HAP-1 (cell line): ENCODE data around the gene PAM16.

Experiments
- DNase-seq, 2 experiments: peaks; one replicate each; pipeline ENCODE4 v3.0.0-alpha.2; 2016 to 2020; ENCODE audit warnings: low spot score in 2 of 2
- H3K27me3 ChIP-seq: fragments of 250-450 bp; sonication (Bioruptor Pico); 2 replicates; pipeline ENCODE4 v1.5.1; 2020; ENCODE audit warnings: low read depth, mild to moderate bottlenecking, moderate library complexity
- H3K36me3 ChIP-seq: fragments of 250-450 bp; sonication (Bioruptor Pico); replicated peaks from 2 replicates; pipeline ENCODE4 v1.5.1; 2020; ENCODE audit warnings: mild to moderate bottlenecking
- H3K4me1 ChIP-seq: fragments of 250-450 bp; sonication (Bioruptor Pico); 2 replicates; pipeline ENCODE4 v1.5.1; 2020; ENCODE audit warnings: mild to moderate bottlenecking
- H3K4me3 ChIP-seq: fragments of 250-450 bp; sonication (Bioruptor Pico); 2 replicates; pipeline ENCODE4 v1.5.1; 2020; ENCODE audit warnings: mild to moderate bottlenecking, moderate library complexity
- H3K9me3 ChIP-seq: fragments of 250-450 bp; sonication (Bioruptor Pico); 2 replicates; pipeline ENCODE4 v1.5.1; 2020; ENCODE audit warnings: mild to moderate bottlenecking, moderate library complexity
- in situ Hi-C: fragments of 300-500 bp; cut with MboI; formaldehyde crosslinking; loops from 3 replicates; pipeline ENCODE4 v1.14.3; 2020; ENCODE audit warnings: low sequenced_read_pairs, inconsistent platforms, mixed read lengths

Gene PAM16

GRCh38 chr16:4323845-4324488 is 27.2 kb downstream of the PAM16 start:
- peak in 1 of 2 experiments; percentile 57 for DNase-seq
- no peaks in the 10 kb centered on the region for H3K9me3 ChIP-seq
- no peaks in the 10 kb centered on the region for H3K36me3 ChIP-seq
- peaks cover 11% of the 10 kb centered on the region for H3K4me1 ChIP-seq
- in situ Hi-C loops, result no loop called here
- H3K27me3 ChIP-seq, result no peaks in the 10 kb centered on the region
- no peak overlapping the region for H3K4me3 ChIP-seq

DNA sequence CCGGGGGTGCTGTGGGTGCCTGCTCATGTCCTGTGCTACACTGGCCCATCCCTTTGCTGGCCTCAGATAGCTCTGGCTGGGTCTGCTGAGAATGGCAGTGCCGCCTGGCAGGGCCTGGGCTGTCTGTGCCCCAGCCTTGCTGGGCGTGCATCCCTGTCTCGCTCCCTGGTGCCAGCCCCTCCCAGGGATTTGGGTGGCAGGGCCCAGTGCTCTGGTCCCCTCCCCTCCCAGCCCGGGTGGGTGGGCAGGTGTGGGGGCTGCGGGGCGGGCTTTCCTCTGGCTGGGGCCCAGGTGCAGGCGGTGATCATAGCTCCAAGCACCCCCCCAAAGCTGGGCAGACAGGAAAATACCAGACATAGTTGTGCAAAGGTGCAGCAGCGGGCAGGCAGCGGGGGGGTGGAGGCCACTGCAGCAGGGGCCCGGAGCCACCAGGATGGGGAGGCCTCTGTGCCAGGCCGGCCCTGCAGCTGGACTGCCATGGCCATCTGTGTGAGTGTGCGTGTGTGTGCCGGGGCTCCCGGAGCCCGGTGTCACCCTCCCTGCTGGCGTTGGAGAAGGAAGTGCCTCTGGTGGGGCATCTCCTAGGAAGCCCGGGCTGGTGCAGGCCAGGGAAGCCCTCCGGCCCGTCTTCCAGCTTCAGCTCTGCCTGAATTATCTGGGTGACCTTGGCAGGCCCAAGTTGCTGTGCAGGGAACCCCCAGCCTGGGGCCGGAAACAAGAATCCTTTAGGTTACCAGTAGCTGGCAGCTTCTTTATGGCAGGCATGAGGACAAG is 27.9 kb downstream of the PAM16 start:
- in situ Hi-C loops, result no loop called here
- H3K4me1 ChIP-seq, result peaks cover 15% of the 10 kb centered on the region

GRCh38 chr16:4322121-4323052 is 28.7 kb downstream of the PAM16 start:
- Histone ChIP-seq H3K4me1 (peaks cover 20% of the 10 kb centered on the region), H3K4me3 (no peak overlapping the region)

More for the DNA sequence above, 27.9 kb downstream of the PAM16 start:
- no peak for DNase-seq
- no peaks in the 10 kb centered on the region for H3K9me3 ChIP-seq
- H3K36me3 ChIP-seq, result no peaks in the 10 kb centered on the region
- H3K4me3 ChIP-seq, result no peak overlapping the region
- no peaks in the 10 kb centered on the region for H3K27me3 ChIP-seq

DNA sequence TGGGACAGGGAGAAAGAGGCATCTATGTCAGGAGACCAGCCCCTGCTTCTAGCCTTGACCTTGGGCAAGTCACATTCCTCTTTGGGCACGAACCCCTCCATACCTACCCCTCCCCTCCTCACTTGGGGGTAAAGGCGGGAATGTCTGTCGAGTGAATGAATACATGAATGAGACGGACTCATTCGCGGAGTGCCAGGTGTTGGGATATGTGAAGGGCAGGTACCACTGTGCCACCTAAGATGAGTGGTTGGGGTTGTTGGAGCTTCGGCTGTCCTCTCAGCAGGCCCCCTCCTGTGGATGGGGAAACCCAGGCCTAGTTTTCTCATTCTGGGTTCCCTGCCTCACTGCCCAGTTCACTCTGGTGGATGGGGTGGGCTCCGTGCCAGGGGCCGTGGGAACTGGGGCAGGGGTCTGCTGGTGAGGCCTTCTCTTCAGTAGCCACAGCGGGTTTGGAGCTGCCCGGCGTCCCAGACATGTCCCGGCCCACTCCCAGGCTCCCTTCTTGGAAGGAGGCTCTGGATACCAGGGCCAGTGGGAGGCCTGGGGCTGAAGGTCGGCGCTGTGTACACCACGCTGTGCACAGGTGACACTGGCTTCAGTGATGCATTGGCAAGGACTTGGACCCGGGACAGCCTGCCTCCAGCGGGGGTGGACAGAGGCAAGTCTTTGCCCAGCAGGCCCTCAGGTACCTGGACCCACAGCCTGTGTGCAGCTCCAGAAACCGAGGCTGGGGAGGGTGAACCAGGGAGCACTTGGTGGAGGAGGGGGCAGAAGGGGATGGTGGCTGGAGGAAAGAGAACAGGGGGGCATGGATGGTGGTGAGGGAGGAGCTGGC is 29.6 kb downstream of the PAM16 start:
- H3K36me3 ChIP-seq, result no peaks in the 10 kb centered on the region
- in situ Hi-C loops, result no loop called here
- H3K27me3 ChIP-seq, result no peaks in the 10 kb centered on the region
- peaks cover 24% of the 10 kb centered on the region for H3K4me1 ChIP-seq
- no peak for DNase-seq
- H3K4me3 ChIP-seq, result no peak overlapping the region
- no peaks in the 10 kb centered on the region for H3K9me3 ChIP-seq

More at GRCh38 chr16:4322121-4323052, 28.7 kb downstream of the PAM16 start:
- Histone ChIP-seq H3K9me3 (no peaks in the 10 kb centered on the region), H3K27me3 (no peaks in the 10 kb centered on the region), H3K36me3 (no peaks in the 10 kb centered on the region)
- in situ Hi-C loops, result no loop called here
- no peak for DNase-seq

- Histone ChIP-seq H3K36me3 (no peaks in the 10 kb centered on the region), H3K27me3 (no peaks in the 10 kb centered on the region), H3K4me3 (no peak overlapping the region), H3K4me1 (peaks cover 24% of the 10 kb centered on the region), H3K9me3 (no peaks in the 10 kb centered on the region)
- in situ Hi-C loops, result no loop called here
- DNase-seq, result no peak
Measured at GRCh38 chr16:4320571-4321137, 30.5 kb downstream of the PAM16 start.

DNA sequence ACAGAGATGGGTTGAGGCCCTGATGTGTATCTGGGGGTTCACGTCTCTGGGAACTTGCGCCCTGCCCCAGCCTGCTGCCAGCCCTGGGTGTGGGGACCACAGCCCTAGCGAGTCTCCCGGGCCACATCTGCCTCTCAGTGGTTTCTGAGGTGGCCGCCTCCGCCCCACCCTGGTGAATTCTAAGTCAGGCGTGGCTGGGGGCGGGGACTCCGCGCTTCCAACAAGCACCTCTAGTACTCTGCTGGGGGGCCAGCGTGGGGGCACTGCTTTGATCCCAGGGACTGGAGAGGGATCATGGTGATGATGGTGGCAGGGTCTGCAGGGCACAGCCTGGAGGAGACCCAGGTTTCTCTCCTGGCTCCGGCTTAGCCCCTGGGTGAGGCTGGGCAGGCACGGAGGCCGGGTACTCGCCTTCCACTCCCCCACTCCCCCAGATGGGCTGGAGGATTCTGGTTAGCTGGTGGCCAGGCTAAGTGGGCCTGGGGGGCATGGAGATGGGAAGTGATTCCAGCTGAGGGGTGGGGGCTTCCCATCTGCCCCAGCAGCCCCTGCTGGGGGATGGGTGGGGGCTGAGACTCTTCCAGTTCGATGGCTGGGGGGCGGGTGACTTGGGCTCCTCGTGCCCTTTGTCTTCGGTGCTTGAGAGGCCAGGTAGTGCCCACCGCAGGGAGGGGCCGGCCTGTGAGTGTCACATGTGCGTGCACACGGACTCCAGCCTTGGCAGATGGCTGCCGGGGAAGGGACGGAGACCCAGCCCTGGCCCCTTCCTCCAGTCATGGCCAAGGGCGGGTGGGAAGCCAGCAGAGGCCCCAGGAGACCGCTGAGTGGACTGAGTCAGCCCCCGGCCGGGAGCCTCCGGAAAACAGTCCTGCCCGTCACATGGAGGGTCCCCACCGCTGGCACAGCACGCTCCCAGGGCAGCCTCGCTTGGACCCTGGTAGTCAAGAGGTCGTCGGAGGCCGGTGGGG is 31.4 kb downstream of the PAM16 start:
- no peak for DNase-seq
- Histone ChIP-seq H3K9me3 (no peaks in the 10 kb centered on the region), H3K36me3 (no peaks in the 10 kb centered on the region), H3K27me3 (no peaks in the 10 kb centered on the region), H3K4me3 (no peak overlapping the region), H3K4me1 (peaks cover 27% of the 10 kb centered on the region)
- in situ Hi-C loops, result no loop called here

DNA sequence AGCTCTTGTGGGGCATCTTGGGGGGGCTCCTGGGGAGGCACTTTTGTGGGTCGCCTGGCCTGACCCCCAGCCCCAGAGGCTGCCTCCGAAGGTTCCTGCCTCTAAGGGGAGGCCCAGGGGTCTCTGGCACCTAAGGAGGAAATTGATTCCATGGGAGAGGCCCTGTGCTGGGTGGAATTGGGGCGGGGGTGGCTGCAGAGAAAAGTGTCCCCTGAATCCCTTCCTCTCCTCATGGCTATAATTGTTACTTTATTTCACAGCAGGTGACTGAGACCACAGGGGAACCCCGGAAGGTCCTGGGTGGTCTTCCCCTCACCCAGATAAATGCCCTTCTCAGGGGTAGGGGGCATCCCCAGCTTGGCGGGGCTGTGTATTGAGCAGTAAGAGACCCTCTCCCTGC is 32.2 kb downstream of the PAM16 start:
- Histone ChIP-seq H3K36me3 (no peaks in the 10 kb centered on the region), H3K9me3 (no peaks in the 10 kb centered on the region), H3K4me1 (peaks cover 34% of the 10 kb centered on the region), H3K4me3 (peak overlapping the region; percentile 3; the same call in 1 of the 2 replicates), H3K27me3 (no peaks in the 10 kb centered on the region)
- DNase-seq, result no peak
- in situ Hi-C loops, result no loop called here

GRCh38 chr16:4318451-4318910 is 32.6 kb downstream of the PAM16 start:
- Histone ChIP-seq H3K4me1 (peaks cover 35% of the 10 kb centered on the region), H3K9me3 (no peaks in the 10 kb centered on the region), H3K27me3 (no peaks in the 10 kb centered on the region), H3K4me3 (peak overlapping the region; percentile 3; the same call in 1 of the 2 replicates), H3K36me3 (no peaks in the 10 kb centered on the region)
- peak; percentile 49 to 77 for DNase-seq
- in situ Hi-C loops, result no loop called here

DNA sequence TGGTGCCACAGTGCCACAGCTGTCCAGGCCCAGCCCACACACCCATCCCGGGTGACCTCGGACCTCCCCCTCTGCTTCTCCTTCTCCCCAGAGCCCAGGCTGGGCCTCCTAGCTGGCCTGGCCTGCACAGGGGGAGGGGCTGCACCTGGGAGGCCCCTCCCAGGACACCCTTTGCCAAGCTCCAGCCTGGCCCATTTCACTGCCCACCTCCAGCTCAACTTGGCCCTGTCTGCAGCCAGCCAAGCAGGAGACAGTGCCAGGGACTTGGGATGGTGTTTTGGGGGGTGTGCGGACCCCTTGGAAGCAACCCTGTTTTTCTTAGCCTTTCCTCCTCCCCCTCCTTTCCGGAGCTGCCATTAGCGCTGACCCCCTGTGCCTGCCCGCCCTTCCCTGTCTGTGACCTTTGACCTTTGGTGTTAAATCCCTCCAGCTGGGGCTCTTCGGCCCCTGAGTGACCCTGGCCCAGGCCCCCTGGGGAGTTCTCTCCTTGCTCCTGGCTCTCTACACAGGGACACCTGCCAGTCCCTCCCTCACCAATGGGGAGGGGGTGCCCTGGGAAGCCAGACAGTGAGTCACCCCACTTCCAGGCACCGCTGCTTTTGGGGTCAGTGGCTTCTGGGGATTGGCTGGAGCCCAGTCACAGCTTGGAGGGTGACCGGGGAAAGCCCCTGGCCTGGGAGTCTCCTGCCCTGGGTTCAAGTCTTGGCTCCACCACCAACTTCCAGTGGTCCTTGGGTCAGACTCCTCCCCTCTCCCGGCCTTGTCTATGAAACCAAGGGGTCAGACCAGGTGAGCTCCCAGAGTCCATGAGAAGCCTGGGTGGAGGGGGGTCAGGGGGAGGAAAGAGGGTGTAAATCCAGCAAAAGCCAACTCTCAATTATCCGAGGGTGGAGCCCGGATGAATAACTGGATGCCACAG is 33.3 kb downstream of the PAM16 start:
- in situ Hi-C loops, result no loop called here
- DNase-seq, result no peak
- Histone ChIP-seq H3K9me3 (no peaks in the 10 kb centered on the region), H3K27me3 (no peaks in the 10 kb centered on the region), H3K36me3 (no peaks in the 10 kb centered on the region), H3K4me3 (peak overlapping the region; percentile 65), H3K4me1 (peaks cover 35% of the 10 kb centered on the region)

DNA sequence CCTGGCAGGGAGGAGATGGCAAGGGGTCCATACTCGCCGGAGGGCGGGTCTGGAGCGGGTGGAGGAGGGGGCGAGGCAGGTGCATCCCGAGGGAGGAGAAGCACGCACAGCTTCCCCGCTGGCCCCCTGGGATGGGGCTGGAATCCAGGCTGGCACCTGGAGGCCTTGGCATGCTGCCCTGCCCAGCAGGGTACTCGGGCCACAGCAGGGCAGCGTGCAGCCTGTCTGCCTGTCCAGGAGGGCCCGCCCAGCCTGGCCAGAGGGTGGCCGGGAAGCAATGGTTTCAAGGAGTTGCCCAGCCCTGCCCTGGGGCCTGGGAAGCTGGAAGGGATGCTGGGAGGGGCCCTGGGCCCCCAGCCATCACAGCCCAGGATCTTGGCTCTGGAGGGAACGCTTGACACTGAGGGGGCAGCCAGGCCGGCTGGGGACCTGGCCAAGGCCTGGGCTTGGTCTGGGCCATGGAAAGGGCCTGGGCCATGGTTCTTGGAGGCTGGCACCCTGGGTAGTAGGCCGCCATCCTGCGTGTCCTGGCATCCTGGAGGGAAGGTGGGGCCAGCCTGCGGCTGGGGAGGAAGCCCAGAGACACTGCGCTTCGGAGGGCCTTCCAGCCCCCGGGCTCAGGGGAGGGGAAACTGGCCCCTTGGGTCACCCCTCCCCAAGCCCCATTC is 34.1 kb downstream of the PAM16 start:
- Histone ChIP-seq H3K9me3 (no peaks in the 10 kb centered on the region), H3K27me3 (no peaks in the 10 kb centered on the region), H3K4me1 (peaks cover 35% of the 10 kb centered on the region), H3K4me3 (peak overlapping the region; percentile 65), H3K36me3 (no peaks in the 10 kb centered on the region)
- in situ Hi-C loops, result no loop called here
- DNase-seq, result no peak
